Hematopoietic multipotent progenitor cell treated with erythropoietin and hydrocortisone succinate and interleukin-3 and kit ligand, for 17 days (in vitro differentiated cells): ENCODE results near the gene GDF10.

ENCODE experiments used
- DNase-seq: peaks from one replicate; pipeline ENCODE4 v3.0.0-alpha.2; 2015; ENCODE audit warnings: low spot score

GDF10 gene

DNA sequence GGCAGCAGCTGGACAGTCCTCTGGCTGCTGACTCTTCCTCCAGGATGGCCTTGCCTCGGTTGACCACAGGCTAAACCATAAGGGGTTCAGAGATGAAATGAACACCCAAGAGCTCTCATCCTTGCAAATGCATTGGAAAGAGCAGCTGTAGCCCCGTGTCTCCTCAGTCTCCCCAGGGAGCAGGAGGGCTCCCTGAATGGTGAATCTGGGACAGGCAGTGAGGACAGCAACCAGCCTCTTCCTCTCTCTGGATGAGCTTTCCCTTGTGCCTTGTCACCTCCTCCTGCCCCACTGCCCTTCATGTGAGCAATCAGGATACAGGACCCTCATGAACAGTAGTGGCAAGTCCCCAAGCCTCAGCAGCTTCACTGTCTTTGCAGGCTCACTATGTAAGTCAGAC lies 23.9 kb upstream of the GDF10 start:
- DNase-seq: no peak

DNA sequence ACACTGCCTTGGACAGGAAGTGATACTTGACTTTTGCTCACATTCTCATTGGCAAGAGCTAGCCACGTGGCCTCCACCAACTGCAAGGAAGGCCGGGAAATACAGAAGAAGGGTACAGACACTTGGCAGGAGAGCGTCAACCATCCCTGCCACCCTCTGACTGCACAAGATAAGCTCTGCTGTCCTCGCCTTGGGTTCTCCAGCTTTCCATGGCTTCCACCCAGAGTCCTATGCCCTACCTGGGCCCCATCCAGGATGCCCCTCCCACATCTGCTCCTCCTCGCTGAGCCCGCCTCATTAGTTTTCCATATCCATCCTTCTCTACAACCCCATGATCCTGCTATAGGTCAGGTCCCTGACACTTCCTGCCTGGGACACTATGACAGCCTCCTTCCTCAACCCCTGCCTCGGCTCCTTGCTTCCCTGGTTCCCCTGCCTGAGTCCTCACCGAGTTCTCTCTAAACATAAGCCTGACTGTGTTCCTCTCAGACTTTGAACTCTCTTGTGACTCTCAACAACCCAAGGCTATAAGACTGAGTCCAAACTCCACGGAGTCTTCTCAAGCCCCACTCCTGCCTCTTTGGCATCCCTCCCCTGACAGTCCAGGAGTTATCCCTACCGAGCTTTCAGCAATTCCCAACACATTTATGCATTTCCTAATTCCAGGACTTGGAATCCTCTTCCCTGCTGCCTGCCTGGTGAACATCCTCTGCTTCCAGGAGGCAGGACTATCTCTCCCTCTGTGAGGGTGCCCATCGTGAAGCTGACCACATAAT lies 23.2 kb upstream of the GDF10 start:
- no peak for DNase-seq

DNA sequence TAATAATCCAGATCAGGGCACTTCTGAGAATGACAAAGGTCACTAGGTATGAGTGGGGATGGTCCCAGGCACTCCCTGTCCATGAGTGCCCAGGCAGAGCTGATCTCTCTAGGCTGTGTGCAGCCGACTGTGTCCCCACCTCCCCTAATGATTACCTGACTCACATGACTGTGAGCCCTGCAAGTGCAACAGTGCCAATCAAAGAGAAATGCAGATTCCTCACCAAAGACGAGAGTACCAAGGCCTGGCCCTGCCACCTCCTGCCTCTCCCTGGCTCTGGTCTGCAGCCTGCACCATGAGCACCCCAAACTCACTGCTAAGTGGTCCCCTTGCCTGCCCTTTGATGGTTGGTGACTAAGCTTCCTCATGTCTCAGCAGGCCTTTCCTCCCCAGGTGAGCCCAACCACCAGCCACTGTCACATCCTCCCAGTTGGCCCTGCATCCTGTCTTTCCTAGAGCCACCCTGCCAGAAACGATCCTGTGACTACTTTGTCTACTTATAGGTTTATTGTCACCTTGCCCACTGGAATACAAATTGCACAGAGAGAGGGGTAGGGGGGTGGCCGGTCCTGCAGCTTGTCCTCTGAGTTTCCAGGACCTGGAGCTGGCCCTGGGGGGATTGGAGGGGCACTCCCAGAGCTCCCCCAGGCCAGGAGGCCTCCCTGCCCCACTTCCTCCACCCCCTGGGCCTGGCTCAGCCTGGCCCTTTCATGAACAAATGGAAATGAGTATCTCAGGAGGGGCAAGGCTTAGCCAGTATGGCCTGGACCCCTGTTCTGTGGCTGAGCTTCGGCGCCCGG lies 22.4 kb upstream of the GDF10 start:
- DNase-seq: no peak

DNA sequence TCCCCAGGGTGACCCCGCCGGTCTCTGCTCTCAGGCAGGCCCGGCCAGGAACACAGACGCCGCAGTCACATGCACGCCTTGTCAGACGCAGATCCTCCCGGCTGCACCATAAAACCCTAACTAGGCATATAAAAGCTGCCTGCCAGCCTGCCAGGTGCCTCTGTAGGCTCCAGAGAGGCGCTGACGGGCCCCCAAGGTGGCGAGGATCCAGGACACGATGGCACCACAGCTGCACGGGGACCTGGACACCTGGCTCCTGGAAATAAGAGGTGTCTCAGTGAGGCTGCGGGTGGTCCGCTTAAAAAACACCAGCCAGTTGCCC lies 21.9 kb upstream of the GDF10 start:
- no peak for DNase-seq

DNA sequence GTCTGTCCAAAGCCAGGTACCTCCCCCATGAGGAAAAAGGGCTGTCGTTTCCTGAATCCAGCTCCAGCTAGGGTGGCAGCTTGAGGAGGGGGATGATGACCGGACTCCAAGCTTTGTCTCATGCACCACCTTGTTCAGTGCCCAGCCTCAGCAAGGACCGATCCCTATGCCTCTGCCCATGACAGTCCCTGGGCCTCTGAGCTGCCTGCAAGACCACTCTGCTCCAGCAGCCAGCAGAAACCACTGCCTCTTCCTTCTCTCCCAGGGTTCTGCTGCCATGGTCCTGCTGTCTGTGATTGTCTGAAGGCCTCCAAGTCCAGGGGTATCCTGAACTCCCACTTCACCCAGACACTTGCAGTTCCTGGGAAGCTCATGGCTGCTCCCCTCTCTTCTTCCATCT lies 21.3 kb upstream of the GDF10 start:
- DNase-seq: no peak

DNA sequence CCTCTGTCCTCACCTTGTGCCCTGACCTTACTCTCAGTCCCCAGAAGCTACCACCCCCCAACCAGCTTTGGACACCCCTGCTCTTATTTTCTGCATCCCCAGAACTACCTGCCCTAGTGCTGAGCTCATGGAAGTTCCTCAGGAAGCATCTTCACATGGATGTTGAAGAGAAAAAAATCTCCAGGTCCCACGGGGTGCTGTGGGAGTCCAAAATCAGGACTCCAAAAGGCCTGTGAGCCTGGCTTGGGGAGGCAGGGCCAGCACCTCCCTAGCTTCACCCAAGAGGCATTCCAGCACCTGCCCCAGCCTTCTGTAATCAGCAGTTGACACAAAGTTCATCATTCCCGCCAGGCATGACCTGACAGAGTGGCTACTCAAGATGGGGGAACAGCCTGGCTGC lies 20.7 kb upstream of the GDF10 start:
- DNase-seq: no peak

DNA sequence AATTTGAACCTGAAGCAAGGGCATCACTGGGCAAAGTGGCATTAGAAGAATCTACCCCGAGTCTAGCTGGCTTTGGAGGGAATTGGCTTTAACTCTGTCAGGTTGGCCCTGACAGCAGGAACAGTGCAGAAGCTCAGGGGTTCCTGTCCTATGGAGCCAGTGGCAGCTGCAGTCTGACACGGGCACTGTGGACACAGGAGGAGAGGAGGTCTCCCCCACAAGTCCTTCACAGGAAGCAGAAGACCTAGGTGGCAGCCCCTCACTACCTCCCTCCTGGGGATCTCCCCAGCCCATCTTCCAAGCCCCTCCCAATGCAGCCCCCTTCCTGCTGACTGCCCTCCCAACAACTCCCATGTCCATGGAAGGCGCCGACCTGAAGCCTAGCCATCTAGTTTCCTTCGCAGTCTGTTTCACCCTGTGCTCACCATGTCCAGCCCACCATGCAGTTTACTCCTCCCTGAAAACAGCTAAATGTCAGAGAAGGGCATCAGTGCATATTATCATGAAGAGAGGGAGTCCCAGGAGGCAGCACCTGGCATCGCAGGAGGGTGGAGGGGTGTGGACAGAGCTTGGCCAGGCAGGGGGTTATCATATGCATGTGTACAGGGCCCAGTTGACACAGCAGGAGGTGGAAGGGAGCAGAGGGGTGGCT lies 17.9 kb upstream of the GDF10 start:
- no peak for DNase-seq

DNA sequence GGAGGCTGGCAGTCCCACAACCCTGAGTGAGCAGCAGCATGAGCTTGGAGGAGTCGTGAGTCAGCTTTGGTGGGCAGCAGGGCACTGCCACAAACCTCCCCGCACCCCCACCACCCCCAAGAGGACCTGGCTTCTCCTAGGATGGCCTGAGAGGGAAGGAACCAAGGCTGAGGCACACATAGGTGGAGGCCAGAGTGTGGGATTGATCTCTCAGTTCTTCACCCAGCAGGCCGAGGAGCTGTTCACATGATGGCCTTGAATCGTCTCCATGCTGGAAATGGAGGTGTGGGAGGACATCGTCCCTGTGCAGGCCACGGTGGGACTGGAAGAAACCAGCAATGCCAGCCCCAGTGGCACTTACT lies 17.4 kb upstream of the GDF10 start:
- no peak for DNase-seq

DNA sequence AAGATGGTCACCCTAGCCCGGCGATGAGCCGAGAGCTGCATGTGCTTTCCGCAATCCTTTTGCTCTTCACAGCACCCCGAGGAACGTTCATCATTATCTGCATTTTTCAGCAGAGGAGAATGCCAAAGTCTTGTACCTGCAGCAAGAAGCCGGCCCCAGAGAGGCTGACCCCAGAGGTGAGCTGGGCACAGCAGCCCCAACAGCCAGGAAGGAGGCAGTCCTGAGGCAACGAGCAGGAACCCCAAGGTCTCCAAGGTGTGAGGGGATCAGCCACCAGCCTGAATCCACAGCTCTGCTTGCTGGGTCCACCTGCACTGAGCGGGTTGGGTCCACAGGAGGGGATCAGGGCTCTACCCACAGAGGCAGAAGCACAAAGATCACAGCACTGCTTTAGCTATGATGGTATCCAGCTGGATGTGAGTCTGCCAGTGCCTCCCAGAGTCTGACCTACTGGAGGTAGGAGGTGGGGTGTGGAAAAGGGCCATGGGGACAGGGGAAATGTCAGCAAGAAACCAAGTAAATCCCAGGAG lies 16.8 kb upstream of the GDF10 start:
- no peak for DNase-seq

DNA sequence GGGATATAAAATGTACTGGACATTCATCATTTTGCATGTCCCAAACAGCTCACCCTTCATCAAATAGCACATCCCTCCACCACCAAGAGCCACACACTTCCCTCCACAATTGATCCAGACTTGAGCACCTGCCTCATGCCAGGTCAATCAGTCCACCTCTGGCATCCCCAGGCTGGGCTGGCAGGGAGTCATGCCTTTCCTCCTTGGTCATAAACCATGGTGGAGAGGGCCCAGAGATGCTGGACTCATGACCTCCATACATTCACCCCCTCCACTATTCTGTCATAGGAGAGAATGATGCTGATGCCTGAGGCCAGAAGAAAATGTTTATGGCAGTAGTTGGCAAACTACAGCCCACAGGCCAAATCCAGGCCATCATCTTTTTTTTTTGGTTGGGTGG lies 16.1 kb upstream of the GDF10 start:
- no peak for DNase-seq

DNA sequence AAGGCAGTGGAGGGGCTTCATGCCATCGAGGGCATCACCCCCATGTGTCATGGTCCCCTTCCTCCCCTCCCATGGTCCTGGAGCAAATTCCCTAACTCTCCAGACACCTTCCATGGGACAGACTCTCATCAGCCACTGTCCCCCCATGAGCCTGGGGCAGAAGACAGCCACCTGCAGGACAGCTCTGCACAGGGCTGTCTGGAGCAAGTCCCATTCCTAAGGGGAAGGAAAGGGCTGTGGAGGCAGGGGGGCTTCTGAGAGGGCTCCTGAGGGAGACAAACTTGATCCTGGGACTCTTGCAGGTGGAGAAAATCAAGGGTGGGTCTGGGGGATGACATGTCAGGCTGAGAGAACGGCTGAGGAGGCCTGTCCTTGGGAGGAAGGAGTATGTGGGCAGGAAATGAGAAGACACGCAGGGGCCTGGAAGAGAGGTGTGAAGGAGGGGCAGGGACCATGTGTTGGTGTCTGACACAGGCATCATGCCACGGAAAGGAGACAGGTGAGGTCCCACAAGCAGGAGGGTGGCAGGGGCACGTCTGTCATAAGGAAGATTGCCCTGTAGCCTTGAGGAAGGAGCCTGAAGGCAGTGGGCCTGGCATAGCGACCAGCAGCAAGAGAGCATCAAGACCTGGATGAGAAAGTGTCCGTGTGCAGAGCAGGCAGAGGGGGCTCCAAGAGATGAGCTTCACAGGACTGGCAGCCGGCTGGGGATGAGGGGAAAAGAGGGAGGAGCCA lies 14.4 kb upstream of the GDF10 start:
- DNase-seq: no peak

DNA sequence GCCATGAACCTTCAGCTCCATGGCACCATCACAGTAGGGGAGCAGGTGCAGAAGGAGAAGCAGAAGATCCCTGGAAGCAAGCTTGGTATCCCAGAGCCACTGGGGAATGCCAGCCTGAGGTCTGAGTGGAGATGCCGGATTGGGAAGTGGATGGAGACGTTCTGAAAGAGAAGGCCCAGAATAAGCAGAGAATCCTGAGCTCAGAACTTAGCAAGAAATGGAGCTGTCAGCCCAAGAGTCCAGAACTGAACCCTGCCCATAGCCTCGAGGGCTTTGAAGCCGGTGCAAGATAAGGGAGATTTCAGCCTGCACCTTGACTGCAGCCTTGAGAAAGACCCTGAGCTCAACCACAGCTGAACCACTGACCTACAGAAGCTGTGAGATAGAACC lies 13.9 kb upstream of the GDF10 start:
- no peak for DNase-seq

DNA sequence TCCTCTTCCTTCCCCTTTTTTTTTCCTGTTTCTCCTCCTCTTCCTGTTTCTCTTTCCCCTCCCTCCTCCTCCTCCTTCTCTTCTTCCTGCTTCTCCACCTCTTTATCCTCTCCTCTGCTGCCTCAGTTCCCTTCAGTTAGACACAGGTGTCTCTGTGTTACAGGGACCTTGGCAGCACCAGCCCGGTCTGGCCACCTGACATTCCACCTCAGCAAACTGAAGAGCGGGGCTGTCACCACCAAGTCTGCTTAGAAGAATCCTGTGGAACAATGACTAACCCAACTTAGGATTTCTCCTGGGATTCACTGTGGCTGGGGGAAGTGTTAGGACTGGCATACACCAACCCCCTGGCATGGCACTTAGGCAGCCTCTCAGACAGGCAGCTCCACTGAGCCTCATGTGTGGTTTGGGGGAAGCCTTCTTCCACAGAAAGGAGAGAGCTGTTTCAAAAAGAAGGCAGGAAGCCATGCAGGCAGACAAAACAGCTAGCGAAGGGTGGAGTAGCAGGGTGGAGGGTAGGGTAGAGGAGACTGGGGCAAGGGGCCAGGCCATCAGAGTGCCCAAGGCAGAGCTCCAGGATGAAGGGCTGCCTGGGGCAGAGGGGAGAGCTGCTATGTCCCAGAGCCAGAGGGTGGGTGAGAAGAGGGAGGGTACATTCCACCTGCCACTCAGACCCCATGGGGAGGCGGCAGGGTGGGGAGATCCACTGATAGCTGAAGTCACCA lies 13.2 kb upstream of the GDF10 start:
- DNase-seq: no peak

DNA sequence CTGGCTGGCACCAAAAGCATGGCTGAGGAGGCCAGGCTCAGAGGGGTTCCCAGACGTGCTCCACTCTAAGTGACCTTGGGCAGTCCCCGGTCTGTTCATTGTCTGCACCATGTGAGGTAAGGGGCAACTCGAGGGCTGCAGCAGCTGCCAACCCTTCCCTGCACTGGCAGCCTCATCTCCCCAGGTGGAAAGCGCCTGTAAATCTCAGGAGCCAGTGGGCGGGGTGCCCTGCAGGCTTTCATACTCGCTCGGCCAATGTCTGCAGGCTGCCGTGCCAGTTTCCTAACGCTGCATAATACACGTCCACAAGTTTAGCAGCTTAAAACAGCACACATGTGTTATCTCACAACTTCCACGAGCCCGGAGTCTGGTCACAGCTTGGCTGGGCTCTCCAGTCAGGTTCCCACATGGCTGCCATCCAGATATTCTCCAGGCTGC lies 12.6 kb upstream of the GDF10 start:
- DNase-seq: no peak

DNA sequence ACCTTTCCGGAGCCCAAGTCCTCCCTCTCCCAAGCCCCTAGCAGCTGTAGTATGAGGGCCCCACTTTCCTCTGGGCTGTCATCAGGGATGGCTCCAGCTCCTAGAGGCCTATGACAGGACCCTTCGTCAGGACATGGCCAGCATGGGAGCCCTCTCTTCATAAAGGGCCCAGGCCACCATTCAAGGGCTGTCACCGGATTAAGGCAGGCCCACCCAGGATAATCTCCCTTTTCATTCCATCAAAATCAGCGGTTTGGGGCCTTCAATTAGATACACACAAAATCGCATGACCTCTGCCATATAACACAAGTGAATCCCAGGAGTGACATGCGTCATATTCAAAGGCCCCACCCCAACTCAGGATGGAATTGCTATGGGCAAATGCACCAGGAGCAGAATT lies 12.2 kb upstream of the GDF10 start:
- DNase-seq: no peak

DNA sequence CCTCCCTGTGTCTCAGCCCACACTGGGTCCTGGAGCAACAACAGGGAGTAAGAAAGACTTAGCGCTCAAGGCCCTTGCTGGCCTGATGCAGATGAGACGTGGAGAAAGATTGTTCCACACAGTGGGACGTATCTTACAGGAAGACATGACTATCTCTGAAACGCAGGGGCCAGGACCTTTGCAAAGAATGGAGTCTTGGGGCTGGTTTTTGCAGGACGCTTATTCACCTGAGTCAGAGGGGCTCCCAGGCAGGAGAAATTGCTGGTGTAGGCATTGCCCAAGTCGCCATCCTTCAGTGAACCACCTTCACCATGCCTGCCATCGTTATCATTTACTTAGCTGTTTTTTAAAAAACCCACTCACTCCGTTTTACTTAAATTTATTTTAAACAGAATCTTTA lies 11.8 kb upstream of the GDF10 start:
- no peak for DNase-seq

DNA sequence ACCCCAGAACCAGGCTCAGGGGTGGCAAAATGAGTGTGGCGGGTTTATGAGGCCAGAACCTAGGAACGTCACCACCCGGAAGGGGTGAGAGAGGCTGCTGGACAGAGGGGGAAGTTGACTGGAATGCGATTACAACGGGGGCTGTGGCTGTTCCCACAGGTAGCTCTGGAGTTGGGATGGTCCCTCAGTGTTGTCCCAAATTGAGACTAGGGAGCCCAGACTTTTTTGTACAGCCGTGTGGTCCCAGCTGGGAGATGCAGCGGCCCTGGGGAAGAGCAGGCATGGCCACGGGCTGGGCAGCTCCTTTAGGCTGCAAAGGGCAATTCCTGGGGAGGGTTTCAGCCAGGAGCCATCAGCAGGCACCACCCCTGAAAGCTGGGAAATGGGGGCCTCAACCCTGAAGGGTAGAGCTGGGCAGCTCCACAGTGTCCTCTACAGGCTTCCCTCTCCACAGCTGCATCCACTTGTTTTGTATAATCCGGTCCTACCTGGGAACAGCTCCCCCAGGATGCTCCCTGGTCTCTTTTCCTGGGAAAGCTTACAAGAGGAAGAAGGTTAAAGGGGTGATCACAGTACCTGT lies 11.0 kb upstream of the GDF10 start:
- no peak for DNase-seq

DNA sequence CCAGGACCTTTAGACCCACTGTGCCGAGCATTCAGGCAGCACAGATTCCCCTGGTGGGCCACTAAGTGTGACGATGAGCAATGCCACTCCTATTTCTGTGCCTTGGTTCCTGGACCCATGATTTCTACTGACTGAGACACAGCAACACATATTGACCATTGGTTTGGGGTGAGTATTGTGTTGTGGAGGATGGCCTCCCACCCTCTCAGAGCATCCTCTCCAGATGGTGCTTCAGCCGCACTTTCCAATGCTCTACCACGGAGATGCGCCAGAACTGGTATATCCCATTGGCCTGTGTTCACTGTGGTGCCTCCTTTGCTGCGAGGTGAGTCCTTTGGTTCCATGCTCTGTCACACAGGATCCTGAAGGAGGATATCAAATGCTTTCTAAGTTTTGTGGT lies 10.1 kb upstream of the GDF10 start:
- no peak for DNase-seq

DNA sequence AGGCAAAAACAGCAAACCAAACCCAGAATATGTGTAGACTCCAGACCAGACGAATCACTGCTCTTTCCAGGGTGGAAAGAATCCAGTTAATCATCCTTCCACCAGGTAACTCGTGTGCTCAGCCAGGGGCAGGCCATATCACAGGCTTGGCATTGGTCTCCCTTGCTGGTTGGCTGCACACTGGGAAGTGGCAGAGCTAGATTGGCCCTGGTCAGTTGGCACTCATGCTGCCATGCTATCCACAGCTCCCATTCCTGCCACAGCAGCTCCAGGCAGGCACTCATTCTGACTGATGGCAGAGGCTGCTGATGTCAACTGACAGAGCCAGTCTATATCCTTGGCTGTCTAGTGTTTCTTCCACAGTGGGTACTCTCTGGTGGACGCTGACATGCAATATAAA lies 9.7 kb upstream of the GDF10 start:
- no peak for DNase-seq

DNA sequence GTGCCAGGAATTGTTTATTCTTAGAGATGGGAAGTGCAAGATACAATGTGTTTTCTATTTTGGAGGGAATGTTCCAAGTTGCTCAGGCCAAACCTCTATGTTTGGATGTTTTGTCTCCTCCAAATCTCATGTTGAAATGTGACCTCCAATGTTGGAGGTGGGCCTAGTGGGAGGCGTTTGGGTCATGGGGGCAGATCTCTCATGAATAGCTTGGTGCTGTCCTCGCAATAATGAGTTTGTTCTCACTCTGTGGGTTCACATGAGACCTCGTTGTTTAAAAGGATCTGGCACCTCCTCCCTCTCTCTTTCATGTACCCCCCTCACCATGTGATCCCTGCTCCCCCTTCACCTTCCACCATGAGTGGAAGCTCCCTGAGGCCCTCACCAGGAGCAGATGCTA lies 8.3 kb upstream of the GDF10 start:
- no peak for DNase-seq

DNA sequence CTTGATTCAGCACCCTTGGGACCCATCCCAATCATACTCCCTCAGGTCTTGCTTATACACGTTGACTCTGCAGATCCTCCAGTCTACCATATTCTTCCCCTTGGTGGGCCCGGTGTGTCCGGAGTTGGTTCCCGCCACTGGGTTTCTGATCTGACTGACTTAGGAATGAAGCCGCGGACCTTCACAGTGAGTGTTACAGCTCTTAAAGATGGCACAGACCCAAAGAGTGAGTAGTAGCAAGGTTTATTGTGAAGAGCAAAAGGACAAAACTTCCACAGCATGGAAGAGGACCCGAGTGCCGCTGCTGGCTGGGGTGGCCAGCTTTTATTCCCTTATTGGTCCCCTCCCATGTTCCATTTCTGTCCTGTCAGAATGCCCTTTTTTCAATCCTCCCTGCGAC lies 5.9 kb upstream of the GDF10 start:
- no peak for DNase-seq
